22Rv1 (cell line): ENCODE results near the gene PRSS38.

Experiments used
- CTCF ChIP-seq: fragments of 450-650 bp; IDR thresholded peaks from 2 replicates; pipeline ENCODE4 v1.5.1; 2017; ENCODE audit warnings: mild to moderate bottlenecking
- ZFX ChIP-seq: fragments of 450-650 bp; IDR thresholded peaks from 2 replicates; pipeline ENCODE4 v1.6.1; 2017; ENCODE audit warnings: antibody characterized with exemption, borderline replicate concordance

GRCh38 chr1:227891955-227892488, 76.5 kb downstream of the PRSS38 start:
- no peak for TF ChIP-seq CTCF
- no peak for TF ChIP-seq ZFX
